ENCODE measurements around the gene DTNA.

DNA sequence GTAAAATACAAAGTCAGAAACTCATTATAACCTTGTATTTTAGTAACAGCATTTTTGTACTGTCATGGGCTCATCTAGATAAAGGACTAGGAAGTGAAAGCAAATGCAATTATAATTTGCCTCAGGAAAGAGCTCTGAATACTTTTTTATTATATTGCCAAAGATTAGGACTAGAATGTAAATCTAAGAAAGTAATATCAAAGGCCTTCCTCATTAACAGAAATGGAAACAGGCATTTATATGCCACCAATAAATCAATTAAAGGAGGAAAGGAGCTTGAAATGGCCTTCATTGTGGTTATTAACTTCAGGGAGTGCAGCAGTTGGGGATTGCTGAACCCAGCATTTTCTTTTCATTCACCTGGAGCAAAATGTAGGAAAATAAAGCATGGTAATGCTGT, 39.6 kb downstream of the DTNA start:
- TF ChIP-seq CTCF (IDR thresholded peaks at IDR 0.05) (no peak), POLR2A (IDR thresholded peaks at IDR 0.05) (no peak), POLR2AphosphoS5 (IDR thresholded peaks at IDR 0.05) (no peak), EP300 (IDR thresholded peaks at IDR 0.05) (no peak)

All from gastroesophageal sphincter (tissue), 3 donors.